ENCODE results near the gene ATP7B. TPM values are rescaled to one million over a fixed set of nuclear protein-coding genes. Genes with fewer than 3 reads are reported as not detected.

ATP7B gene
- total RNA-seq, 1 donor from 2014 or later, result 12.3 TPM

- FAIRE-seq (no peak), DNase-seq (ENCODE audit: low read depth) (no peak)
- Histone ChIP-seq H4K20me1 (ENCODE audit: insufficient read depth, low read length) (peaks cover 25% of the 10 kb centered on the region), H3K4me3 (ENCODE audit: insufficient read depth, low read depth, low read length) (no peak overlapping the region), H3K9ac (ENCODE audit: low read length) (no peak overlapping the region), H3K4me1 (ENCODE audit: insufficient read depth, low read length) (no peaks in the 10 kb centered on the region), H3K9me3 (ENCODE audit: insufficient read depth, low read depth, low read length) (no peaks in the 10 kb centered on the region), H3K4me2 (ENCODE audit: low read length) (no peak overlapping the region), H2AFZ (ENCODE audit: low read depth, low read length) (no peak overlapping the region), H3K36me3 (ENCODE audit: insufficient read depth, low read length) (no peaks in the 10 kb centered on the region), H3K27me3 (ENCODE audit: insufficient read depth, low read length) (peaks cover 21% of the 10 kb centered on the region), H3K79me2 (ENCODE audit: insufficient read depth, low read length) (no peaks in the 10 kb centered on the region), H3K27ac (ENCODE audit: low read depth, low read length) (no peak overlapping the region)
- Mint-ChIP-seq H3K36me3 (ENCODE audit: low read depth, unreplicated experiment) (no peaks in the 10 kb centered on the region), H3K9me3 (ENCODE audit: unreplicated experiment) (no peaks in the 10 kb centered on the region), H3K4me3 (ENCODE audit: unreplicated experiment) (no peak overlapping the region), H3K27ac (ENCODE audit: unreplicated experiment) (no peak overlapping the region), H3K4me1 (ENCODE audit: low read depth, unreplicated experiment) (peaks cover 11% of the 10 kb centered on the region), H3K27me3 (ENCODE audit: low read depth, unreplicated experiment) (no peaks in the 10 kb centered on the region)
- TF ChIP-seq CTCF (IDR thresholded peaks at IDR 0.05; ENCODE audit: insufficient read depth, low read depth, low read length) (no peak), EZH2 (IDR thresholded peaks at IDR 0.05; ENCODE audit: insufficient read depth, low read length) (no peak)
These were observed 14.1 kb downstream of the ATP7B start for GRCh38 chr13:51997186-51997585.

- FAIRE-seq, result no peak
- H3K4me2 ChIP-seq (ENCODE audit: low read length), result no peak overlapping the region
- no peak for TF ChIP-seq EZH2 (IDR thresholded peaks at IDR 0.05; ENCODE audit: insufficient read depth, low read length)
- TF ChIP-seq CTCF (IDR thresholded peaks at IDR 0.05; ENCODE audit: insufficient read depth, low read depth, low read length), result no peak
- Mint-ChIP-seq H3K4me1 (ENCODE audit: low read depth, unreplicated experiment) (peaks cover 11% of the 10 kb centered on the region), H3K4me3 (ENCODE audit: unreplicated experiment) (no peak overlapping the region), H3K27me3 (ENCODE audit: low read depth, unreplicated experiment) (no peaks in the 10 kb centered on the region), H3K36me3 (ENCODE audit: low read depth, unreplicated experiment) (no peaks in the 10 kb centered on the region), H3K9me3 (ENCODE audit: unreplicated experiment) (no peaks in the 10 kb centered on the region), H3K27ac (ENCODE audit: unreplicated experiment) (no peak overlapping the region)
- no peaks in the 10 kb centered on the region for H3K4me1 ChIP-seq (ENCODE audit: insufficient read depth, low read length)
- H3K36me3 ChIP-seq (ENCODE audit: insufficient read depth, low read length), result no peaks in the 10 kb centered on the region
- H3K27ac ChIP-seq (ENCODE audit: low read depth, low read length), result no peak overlapping the region
- peaks cover 21% of the 10 kb centered on the region for H3K27me3 ChIP-seq (ENCODE audit: insufficient read depth, low read length)
- no peak overlapping the region for H3K4me3 ChIP-seq (ENCODE audit: insufficient read depth, low read depth, low read length)
- no peaks in the 10 kb centered on the region for H3K79me2 ChIP-seq (ENCODE audit: insufficient read depth, low read length)
- DNase-seq (ENCODE audit: low read depth), result no peak
- H4K20me1 ChIP-seq (ENCODE audit: insufficient read depth, low read length), result peaks cover 25% of the 10 kb centered on the region
- H3K9me3 ChIP-seq (ENCODE audit: insufficient read depth, low read depth, low read length), result no peaks in the 10 kb centered on the region
- H2AFZ ChIP-seq (ENCODE audit: low read depth, low read length), result no peak overlapping the region
- no peak overlapping the region for H3K9ac ChIP-seq (ENCODE audit: low read length)
These were observed 14.6 kb downstream of the ATP7B start for GRCh38 chr13:51996641-51997040.

- Mint-ChIP-seq H3K9me3 (ENCODE audit: unreplicated experiment) (no peaks in the 10 kb centered on the region), H3K36me3 (ENCODE audit: low read depth, unreplicated experiment) (no peaks in the 10 kb centered on the region), H3K4me1 (ENCODE audit: low read depth, unreplicated experiment) (peaks cover 11% of the 10 kb centered on the region), H3K27ac (ENCODE audit: unreplicated experiment) (no peak overlapping the region), H3K4me3 (ENCODE audit: unreplicated experiment) (no peak overlapping the region), H3K27me3 (ENCODE audit: low read depth, unreplicated experiment) (no peaks in the 10 kb centered on the region)
- peaks cover 25% of the 10 kb centered on the region for H4K20me1 ChIP-seq (ENCODE audit: insufficient read depth, low read length)
- no peak overlapping the region for H3K4me2 ChIP-seq (ENCODE audit: low read length)
- FAIRE-seq (no peak), DNase-seq (ENCODE audit: low read depth) (peak; percentile 18)
- no peak overlapping the region for H3K4me3 ChIP-seq (ENCODE audit: insufficient read depth, low read depth, low read length)
- H3K36me3 ChIP-seq (ENCODE audit: insufficient read depth, low read length), result no peaks in the 10 kb centered on the region
- peaks cover 21% of the 10 kb centered on the region for H3K27me3 ChIP-seq (ENCODE audit: insufficient read depth, low read length)
- H3K9ac ChIP-seq (ENCODE audit: low read length), result no peak overlapping the region
- TF ChIP-seq EZH2 (IDR thresholded peaks at IDR 0.05; ENCODE audit: insufficient read depth, low read length) (no peak), CTCF (IDR thresholded peaks at IDR 0.05; ENCODE audit: insufficient read depth, low read depth, low read length) (no peak)
- no peaks in the 10 kb centered on the region for H3K9me3 ChIP-seq (ENCODE audit: insufficient read depth, low read depth, low read length)
- no peak overlapping the region for H2AFZ ChIP-seq (ENCODE audit: low read depth, low read length)
- H3K27ac ChIP-seq (ENCODE audit: low read depth, low read length), result no peak overlapping the region
- H3K4me1 ChIP-seq (ENCODE audit: insufficient read depth, low read length), result no peaks in the 10 kb centered on the region
- H3K79me2 ChIP-seq (ENCODE audit: insufficient read depth, low read length), result no peaks in the 10 kb centered on the region
These were observed 15.3 kb downstream of the ATP7B start for GRCh38 chr13:51995677-51996551.

All from astrocyte (in vitro differentiated cells and primary cell).